ENCODE results near the gene DPYD.

The DPYD gene

GRCh38 chr1:97164276-97164639 lies 756.6 kb downstream of the DPYD start:
- POLR2A ChIA-PET, result no interaction called here
- CTCF ChIA-PET, result interaction anchor here (0.8 kb wide), 2 partner anchors 625 to 960 kb away, joined by 8 read pairs; no protein-coding TSS in a partner anchor
- TF ChIP-seq L3MBTL2 (conservative IDR thresholded peaks at IDR 0.05) (no peak), FOXK2 (IDR thresholded peaks at IDR 0.05) (no peak), FOXM1 (IDR thresholded peaks at IDR 0.05; ENCODE audit: borderline replicate concordance) (no peak), SP1 (IDR thresholded peaks at IDR 0.05) (no peak), ELF4 (IDR thresholded peaks at IDR 0.05) (no peak), CTBP1 (IDR thresholded peaks at IDR 0.05; ENCODE audit: borderline replicate concordance) (no peak), SUZ12 (IDR thresholded peaks at IDR 0.05) (no peak), NFRKB (IDR thresholded peaks at IDR 0.05) (no peak), PKNOX1 (IDR thresholded peaks at IDR 0.05) (no peak), ZNF384 (IDR thresholded peaks at IDR 0.05) (no peak), ARNT (IDR thresholded peaks at IDR 0.05) (no peak), LEF1 (IDR thresholded peaks at IDR 0.05; ENCODE audit: borderline replicate concordance) (no peak), BHLHE40 (IDR thresholded peaks at IDR 0.05; ENCODE audit: borderline replicate concordance) (no peak), FOXA1 (IDR thresholded peaks at IDR 0.05) (no peak), TARDBP (IDR thresholded peaks at IDR 0.05) (no peak), HDGF (IDR thresholded peaks at IDR 0.05; ENCODE audit: borderline replicate concordance) (no peak)
- DNase-seq (ENCODE audit: extremely low spot score), result no peak

GRCh38 chr1:97163591-97164275 lies 757.1 kb downstream of the DPYD start:
- ChIA-PET CTCF (interaction anchor here (0.8 kb wide), 2 partner anchors 625 to 959 kb away, joined by 8 read pairs; no protein-coding TSS in a partner anchor), POLR2A (no interaction called here)
- no peak for TF ChIP-seq PKNOX1 (IDR thresholded peaks at IDR 0.05)
- no peak for TF ChIP-seq ARNT (IDR thresholded peaks at IDR 0.05)
- no peak for TF ChIP-seq BHLHE40 (IDR thresholded peaks at IDR 0.05; ENCODE audit: borderline replicate concordance)
- TF ChIP-seq L3MBTL2 (conservative IDR thresholded peaks at IDR 0.05), result no peak
- no peak for TF ChIP-seq HDGF (IDR thresholded peaks at IDR 0.05; ENCODE audit: borderline replicate concordance)
- TF ChIP-seq FOXK2 (IDR thresholded peaks at IDR 0.05), result no peak
- no peak for TF ChIP-seq NFRKB (IDR thresholded peaks at IDR 0.05)
- no peak for TF ChIP-seq ELF4 (IDR thresholded peaks at IDR 0.05)
- no peak for TF ChIP-seq FOXM1 (IDR thresholded peaks at IDR 0.05; ENCODE audit: borderline replicate concordance)
- TF ChIP-seq FOXA1 (IDR thresholded peaks at IDR 0.05), result no peak
- TF ChIP-seq CTBP1 (IDR thresholded peaks at IDR 0.05; ENCODE audit: borderline replicate concordance), result no peak
- no peak for TF ChIP-seq ZNF384 (IDR thresholded peaks at IDR 0.05)
- no peak for TF ChIP-seq LEF1 (IDR thresholded peaks at IDR 0.05; ENCODE audit: borderline replicate concordance)
- no peak for TF ChIP-seq TARDBP (IDR thresholded peaks at IDR 0.05)
- no peak for TF ChIP-seq SP1 (IDR thresholded peaks at IDR 0.05)
- no peak for TF ChIP-seq SUZ12 (IDR thresholded peaks at IDR 0.05)
- no peak for DNase-seq (ENCODE audit: extremely low spot score)

- TF ChIP-seq NFRKB (IDR thresholded peaks at IDR 0.05), result no peak
- no peak for TF ChIP-seq BHLHE40 (IDR thresholded peaks at IDR 0.05; ENCODE audit: borderline replicate concordance)
- TF ChIP-seq PKNOX1 (IDR thresholded peaks at IDR 0.05), result no peak
- TF ChIP-seq FOXA1 (IDR thresholded peaks at IDR 0.05), result no peak
- TF ChIP-seq LEF1 (IDR thresholded peaks at IDR 0.05; ENCODE audit: borderline replicate concordance), result no peak
- TF ChIP-seq SUZ12 (IDR thresholded peaks at IDR 0.05), result no peak
- no peak for TF ChIP-seq FOXK2 (IDR thresholded peaks at IDR 0.05)
- DNase-seq (ENCODE audit: extremely low spot score), result no peak
- ChIA-PET CTCF (no interaction called here), POLR2A (no interaction called here)
These were observed 760.0 kb downstream of the DPYD start for GRCh38 chr1:97160818-97161217.

DNA sequence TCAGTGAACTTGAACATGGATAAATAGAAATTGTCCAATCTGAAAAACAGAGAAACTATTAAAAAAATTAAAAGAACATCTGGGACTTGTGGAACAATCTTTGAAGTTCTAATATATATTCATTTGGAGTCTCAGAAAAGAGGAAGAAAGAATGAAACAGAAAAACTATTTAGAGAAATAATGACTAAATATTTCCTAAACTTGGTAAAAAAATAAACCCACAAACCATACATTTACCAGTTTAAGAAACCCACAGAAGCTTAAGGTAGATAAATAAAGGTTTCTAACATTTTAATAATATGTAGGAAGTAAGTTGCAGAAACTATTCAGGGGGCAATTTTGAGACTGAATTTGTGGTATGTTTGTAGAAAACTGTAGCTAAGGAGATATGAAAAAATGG lies 761.5 kb downstream of the DPYD start:
- ChIA-PET POLR2A (no interaction called here), CTCF (no interaction called here)
- no peak for TF ChIP-seq SUZ12 (IDR thresholded peaks at IDR 0.05)
- no peak for TF ChIP-seq NFRKB (IDR thresholded peaks at IDR 0.05)
- no peak for TF ChIP-seq TARDBP (IDR thresholded peaks at IDR 0.05)
- TF ChIP-seq ARNT (IDR thresholded peaks at IDR 0.05), result no peak
- TF ChIP-seq BHLHE40 (IDR thresholded peaks at IDR 0.05; ENCODE audit: borderline replicate concordance), result no peak
- no peak for DNase-seq (ENCODE audit: extremely low spot score)

- DNase-seq (ENCODE audit: extremely low spot score), result no peak
- ChIA-PET POLR2A (no interaction called here), CTCF (no interaction called here)
- TF ChIP-seq LEF1 (IDR thresholded peaks at IDR 0.05; ENCODE audit: borderline replicate concordance) (no peak), SP1 (IDR thresholded peaks at IDR 0.05) (no peak), HDGF (IDR thresholded peaks at IDR 0.05; ENCODE audit: borderline replicate concordance) (no peak), ZNF384 (IDR thresholded peaks at IDR 0.05) (no peak), BHLHE40 (IDR thresholded peaks at IDR 0.05; ENCODE audit: borderline replicate concordance) (no peak), ARNT (IDR thresholded peaks at IDR 0.05) (no peak), CTBP1 (IDR thresholded peaks at IDR 0.05; ENCODE audit: borderline replicate concordance) (no peak)
These were observed 762.1 kb downstream of the DPYD start for GRCh38 chr1:97158691-97159096.

DNA sequence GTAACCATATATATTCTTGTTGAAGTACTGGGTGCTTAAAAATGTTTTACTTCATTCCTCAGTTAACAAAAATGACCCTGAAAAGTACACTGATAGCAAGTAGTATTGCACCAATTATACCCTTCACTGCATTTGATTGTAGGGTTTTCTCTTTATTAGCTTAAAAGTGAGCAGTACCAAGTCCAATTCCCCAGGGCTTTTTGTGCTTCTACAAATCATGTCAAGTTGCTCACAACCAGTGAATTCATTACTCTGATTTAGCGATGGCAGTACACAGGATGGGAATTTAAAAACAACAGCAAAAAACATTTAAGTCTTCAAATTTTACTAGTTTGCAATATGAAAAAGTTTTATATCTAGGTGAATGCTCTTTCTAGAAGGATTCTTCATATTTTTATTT lies 762.8 kb downstream of the DPYD start:
- ChIA-PET CTCF (interaction anchor here (0.6 kb wide), 1 partner anchor 893 kb away, joined by 4 read pairs; no protein-coding TSS in a partner anchor), POLR2A (no interaction called here)
- no peak for DNase-seq (ENCODE audit: extremely low spot score)
- TF ChIP-seq SUZ12 (IDR thresholded peaks at IDR 0.05), result no peak
- TF ChIP-seq ARNT (IDR thresholded peaks at IDR 0.05), result no peak
- no peak for TF ChIP-seq CTBP1 (IDR thresholded peaks at IDR 0.05; ENCODE audit: borderline replicate concordance)
- no peak for TF ChIP-seq TARDBP (IDR thresholded peaks at IDR 0.05)
- no peak for TF ChIP-seq FOXM1 (IDR thresholded peaks at IDR 0.05; ENCODE audit: borderline replicate concordance)
- TF ChIP-seq PKNOX1 (IDR thresholded peaks at IDR 0.05), result no peak
- no peak for TF ChIP-seq SP1 (IDR thresholded peaks at IDR 0.05)
- TF ChIP-seq BHLHE40 (IDR thresholded peaks at IDR 0.05; ENCODE audit: borderline replicate concordance), result no peak
- no peak for TF ChIP-seq L3MBTL2 (conservative IDR thresholded peaks at IDR 0.05)
- no peak for TF ChIP-seq FOXA1 (IDR thresholded peaks at IDR 0.05)
- no peak for TF ChIP-seq ELF4 (IDR thresholded peaks at IDR 0.05)
- TF ChIP-seq HDGF (IDR thresholded peaks at IDR 0.05; ENCODE audit: borderline replicate concordance), result no peak
- no peak for TF ChIP-seq ZNF384 (IDR thresholded peaks at IDR 0.05)
- TF ChIP-seq LEF1 (IDR thresholded peaks at IDR 0.05; ENCODE audit: borderline replicate concordance), result no peak
- no peak for TF ChIP-seq FOXK2 (IDR thresholded peaks at IDR 0.05)
- TF ChIP-seq NFRKB (IDR thresholded peaks at IDR 0.05), result no peak

Data from HEK293T (cell line).